Mucosa of gallbladder (tissue), 1 donor: ENCODE measurements around the gene PACSIN1. TPM values are rescaled to one million over a fixed set of nuclear protein-coding genes. Genes with fewer than 3 reads are reported as not detected.
"Not testable (repeated sequence)": the region's sequence is repeated elsewhere in the genome, so short reads cannot be mapped to it uniquely, and the experiment has no call there.

Experiments
- DNase-seq: peaks from one replicate; pipeline ENCODE4 v3.0.0-alpha.2; 2020; ENCODE audit warnings: low spot score
- total RNA-seq: library from RNA; stranded (reverse); gene quantifications from one replicate; pipeline ENCODE4 v1.2.1, GENCODE V29; 2021
- donor health status: DM: no; HTN: no; CAD: no.

Gene PACSIN1
- total RNA-seq, 1 donor from 2014 or later: 1.4 TPM

DNA sequence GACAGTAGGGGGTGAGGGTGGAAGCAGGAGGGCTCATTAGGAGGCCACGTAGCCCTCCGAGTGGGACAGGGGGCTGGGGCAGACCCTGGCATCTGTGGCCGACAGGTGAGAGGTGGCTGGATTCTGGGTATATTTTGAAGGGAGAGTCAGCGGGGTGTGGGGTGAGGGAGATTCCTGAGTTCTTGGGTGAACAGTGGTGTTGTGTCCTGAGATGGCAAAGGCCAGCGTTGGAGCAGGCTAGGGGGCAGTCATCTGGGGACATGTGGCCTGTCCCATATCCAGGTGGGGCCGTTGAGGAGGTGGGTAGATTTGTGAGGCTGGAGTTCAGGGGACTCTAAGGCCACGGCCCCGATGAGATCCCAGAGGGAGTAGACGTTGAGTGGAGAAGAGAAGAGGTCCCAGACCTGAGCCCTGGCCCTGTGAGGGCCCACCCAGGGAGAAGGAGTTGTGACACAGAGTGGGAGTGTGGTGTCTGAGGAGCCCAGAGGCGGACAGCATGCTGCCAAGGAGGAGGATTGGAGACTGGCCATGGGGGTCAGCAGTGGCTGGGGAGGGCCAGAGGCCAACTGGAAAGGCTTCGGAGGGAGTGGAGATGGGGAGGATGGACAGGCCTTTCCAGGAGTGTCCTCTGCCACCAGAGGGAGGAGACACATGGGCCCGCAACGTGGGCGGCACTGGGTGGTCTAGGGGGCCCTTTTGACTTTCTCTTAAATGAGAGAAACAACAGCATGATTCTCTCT, 19.6 kb downstream of the PACSIN1 start:
- no peak for DNase-seq

DNA sequence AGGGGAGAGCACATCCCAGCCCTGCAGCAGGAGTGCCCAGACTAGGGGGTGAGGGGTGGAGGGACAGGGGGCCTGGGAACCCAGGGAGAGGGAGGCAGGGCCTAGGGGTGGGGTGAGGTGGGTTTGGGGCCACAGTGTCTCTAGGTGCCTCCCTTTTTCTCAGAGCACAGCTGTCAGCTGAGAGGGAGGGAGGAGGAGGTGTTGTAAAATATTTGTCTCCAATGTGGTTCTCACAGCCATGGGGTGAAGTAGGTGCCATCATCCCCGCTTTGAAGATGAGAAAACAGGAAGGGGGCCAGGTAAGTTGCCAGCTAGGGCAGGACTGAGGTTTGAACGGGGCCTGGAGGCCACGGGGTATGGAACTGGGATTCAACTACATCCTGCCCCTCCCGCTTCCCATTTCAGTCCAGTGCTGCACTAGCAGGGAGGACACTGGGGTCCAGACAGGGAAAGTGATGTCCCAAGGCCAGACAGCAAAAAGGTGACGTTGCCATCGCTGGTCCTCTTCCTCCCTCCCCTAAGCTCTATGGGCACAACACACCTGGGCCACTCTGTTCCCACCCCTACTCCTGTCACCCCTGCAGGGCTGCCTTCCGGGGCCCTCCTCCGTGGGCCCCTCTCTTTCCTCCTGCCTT, 20.3 kb downstream of the PACSIN1 start:
- DNase-seq: no peak

DNA sequence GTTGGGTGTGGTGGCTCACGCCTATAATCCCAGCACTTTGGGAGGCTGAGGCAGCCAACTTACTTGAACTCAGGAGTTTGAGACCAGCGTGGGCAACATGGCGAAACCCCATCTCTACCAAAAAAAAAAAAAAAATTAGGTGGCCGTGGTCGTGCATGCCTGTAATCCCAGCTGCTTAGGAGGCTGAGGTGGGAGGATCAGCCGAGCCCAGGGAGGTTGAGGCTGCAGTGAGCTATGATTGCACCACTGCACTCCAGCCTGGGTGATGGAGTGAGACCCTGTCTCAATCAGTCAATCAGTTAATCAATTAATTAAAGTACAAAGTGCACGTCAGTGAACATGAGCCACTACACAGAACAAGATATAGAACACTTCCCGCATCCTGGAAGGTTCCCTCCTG, 21.0 kb downstream of the PACSIN1 start:
- not testable (repeated sequence) for DNase-seq

DNA sequence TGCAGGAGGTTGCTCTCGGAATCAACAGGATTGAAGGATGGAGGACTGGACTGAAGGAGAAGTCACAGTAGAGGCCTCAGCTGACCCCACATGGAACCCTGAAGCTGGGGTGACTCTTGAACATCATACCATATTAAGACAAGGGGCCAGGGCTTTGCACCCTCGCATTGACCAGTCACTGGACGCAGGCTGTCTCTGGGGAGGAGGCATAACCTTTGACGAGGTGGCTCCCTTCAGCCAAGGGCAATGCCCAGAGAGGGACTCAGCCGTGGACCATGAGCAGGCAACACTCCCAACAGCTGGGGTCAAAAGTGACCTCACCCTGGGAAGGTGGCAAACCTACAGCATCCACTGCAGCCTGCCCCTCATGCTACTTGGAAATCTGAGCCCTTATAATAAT, 21.7 kb downstream of the PACSIN1 start:
- DNase-seq: no peak

DNA sequence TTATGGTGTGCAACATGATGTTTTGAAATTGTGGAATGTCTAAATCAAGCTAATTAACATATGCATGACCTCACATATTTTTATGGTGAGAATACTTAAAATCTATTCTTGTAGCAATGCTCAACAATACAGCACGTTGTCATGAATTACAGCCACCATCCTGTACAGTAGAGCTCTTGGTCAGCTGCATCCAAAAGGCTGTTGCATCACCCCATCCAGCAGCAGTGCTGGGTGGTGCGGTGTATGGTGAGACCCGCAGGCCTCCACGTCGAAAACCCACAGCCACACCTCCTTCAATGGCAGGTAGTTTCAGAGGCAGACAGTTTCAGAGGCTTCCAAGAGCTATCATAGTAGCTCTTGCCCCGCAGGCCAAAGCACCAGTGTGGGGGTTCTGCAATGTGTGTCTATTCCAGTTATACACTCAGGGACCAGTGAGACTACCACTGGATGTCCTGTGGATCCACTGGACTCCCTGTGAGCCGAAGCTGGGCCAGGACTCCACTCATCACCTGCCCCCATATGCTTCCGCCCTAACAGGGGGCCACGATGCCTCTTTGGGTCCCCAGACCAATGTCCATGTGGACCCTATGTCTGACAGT, 23.4 kb downstream of the PACSIN1 start:
- DNase-seq: no peak

DNA sequence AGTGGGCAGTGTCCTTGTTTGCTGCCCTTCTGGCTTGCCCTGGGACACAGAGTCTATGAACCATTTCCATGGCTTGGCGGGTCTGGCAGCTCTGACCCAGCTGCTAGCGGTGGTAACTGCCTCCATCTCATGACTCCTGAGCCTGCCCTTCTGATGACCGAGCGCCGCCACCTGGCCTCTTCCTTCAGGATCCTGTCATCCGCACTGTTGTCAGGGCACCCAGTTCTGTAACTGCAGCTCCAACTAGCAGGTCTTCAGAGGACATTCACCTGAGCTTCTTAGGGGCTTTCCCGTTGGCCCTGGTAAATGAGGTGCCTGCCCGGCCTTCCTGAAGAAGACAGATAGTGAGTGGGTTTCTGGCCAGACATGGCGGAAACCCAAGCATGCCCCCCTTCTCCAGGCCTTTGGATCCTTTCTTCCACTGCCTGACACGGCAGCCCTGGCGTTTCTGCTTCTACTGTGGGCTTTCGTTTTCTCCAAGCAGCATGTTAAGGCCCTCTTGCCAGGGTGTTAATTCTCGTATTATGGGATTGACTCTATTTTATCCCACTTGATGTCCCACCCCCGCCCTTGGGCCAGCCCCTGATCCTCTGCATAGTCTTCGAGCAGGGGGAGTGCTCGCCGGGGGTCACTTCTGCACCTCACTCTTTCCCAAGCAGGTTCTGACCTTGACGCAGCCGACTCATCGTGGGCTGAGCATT, 24.7 kb downstream of the PACSIN1 start:
- no peak for DNase-seq

DNA sequence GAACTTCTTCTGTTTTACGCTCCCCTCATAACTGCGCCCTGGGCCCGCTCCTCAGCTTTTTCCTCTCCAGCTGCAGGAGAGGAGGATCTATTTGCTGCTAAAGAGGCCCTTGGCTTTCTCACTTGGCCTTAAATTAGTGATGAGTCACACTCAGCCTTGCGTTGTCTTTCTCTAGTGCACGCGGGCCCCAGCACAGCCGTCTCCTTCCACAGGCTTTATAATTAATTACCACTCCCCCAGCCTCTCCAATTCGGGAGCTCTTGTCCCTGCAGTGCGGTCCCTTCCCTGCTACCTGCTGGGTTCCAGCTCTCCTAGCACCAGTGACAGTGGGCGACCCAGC, 25.2 kb downstream of the PACSIN1 start:
- DNase-seq: no peak

DNA sequence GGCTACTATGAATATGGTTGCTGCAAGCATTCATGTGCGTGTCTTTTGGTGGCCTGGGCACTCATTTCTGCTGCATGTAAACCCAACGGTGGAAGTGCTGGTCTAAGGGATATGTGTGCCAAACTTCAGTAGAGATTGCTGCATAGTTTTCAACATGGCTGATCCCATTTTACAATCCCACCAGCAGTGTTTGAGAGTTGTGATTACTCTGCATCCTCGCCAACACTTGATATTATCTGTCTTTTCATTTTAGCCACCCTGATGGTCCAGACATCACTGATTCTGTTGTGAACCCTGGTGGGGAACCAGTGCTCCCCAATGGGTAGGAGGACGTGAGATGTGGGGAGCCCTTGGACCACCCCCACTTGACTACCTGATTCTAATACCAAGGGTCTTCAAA, 27.5 kb downstream of the PACSIN1 start:
- DNase-seq: no peak

DNA sequence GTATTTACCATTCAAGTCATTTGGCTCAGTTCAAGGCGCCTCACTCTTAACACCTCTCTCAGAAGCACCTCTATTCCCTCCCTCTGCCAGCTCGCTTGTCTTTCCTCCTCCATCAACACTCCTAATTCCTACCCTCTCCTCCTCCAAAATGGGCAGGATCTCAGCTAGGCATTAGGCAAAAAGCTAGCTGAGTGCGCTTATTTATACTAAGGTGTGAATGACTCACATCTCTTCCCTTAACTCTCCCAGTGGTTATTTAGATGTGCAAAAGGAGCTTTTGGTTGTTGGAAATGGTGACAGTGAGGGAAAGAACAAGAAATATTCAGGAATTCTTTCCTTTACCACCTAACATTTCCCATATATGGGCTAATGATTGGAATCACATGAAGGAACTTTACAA, 29.1 kb downstream of the PACSIN1 start:
- DNase-seq: no peak

DNA sequence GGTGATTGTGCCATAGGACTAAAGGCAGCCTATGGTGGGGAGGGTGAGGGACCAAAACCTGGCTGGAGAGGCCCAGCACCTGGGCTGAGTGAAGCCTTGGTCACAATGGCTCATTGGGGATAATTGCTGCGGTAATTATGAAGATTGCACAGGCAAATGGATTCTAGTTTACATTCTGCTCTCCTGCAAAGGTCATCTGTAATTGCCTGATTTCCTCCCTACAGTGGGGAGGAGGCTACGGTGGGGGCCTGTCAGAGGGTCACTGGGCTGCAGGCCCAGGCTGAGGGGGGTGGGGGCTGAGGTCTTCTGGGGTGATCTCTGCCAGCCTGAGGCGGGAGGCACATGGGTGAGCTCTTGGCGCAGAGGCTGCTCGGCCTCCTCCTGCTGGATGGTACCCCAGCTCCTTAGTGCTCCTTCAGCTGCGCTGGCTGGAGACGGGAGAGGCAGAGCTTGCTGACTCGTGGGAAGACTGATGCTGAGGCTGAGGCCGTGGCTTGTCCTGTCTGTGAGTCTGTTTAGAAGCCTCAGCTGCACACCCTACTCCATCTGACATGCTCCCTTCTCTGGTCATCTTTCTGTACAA, 30.3 kb downstream of the PACSIN1 start:
- DNase-seq: no peak

DNA sequence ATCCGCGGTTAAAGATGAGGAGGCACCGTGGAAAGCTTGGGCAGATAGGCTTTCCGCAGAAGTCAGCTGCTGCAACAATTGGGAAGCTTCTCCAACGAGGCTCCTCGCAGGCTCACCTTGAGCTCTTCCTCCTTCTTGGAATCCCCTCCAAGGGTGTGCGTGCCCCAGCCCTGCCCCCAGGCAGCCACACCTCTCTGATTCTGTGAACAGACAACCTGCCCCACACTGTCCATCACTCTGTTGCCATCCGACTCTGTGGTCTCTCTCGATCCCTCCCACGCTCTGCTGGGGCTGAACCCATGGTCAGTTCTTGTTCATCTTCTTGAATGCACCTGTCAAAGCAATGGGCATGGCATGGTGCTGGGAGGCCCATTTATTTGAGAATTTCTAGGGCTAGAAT, 31.5 kb downstream of the PACSIN1 start:
- no peak for DNase-seq

DNA sequence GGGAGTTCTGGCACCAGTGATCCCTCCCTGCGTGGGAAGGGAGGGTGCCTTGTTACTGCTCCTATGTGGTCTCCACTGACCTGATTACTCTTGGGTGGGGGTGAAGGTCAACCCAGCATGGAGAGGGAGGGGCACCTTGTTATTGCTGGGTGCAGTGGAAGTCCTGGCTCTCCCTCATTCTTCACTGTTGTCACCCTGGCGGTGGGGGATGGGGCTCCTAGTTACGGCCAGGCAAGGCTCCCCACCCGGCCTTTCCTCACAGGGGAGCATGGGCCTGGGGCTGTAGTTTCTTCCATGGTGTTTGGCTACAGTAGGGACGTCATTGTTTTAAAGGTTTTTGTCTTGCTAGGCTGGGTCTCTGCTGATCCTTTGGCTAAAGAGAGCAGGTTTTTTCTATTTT, 40.8 kb downstream of the PACSIN1 start:
- DNase-seq: no peak

DNA sequence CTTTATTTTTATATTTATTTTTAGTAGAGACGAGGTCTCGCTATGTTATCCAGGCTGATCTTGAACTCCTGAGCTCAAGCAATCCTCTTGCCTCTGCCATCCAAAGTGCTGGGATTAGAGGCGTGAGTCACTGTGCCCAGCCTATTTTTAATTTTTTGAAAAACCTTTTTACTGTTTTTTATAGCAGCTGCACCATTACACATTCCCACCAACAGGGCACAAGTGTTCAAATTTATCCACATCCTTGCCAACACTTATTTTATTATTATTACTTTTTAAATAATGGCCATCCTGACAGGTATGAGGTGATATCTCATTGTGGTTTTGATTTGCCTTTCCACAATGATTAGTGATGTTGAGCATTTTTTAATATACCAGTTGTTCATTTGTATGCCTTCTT, 42.5 kb downstream of the PACSIN1 start:
- no peak for DNase-seq

DNA sequence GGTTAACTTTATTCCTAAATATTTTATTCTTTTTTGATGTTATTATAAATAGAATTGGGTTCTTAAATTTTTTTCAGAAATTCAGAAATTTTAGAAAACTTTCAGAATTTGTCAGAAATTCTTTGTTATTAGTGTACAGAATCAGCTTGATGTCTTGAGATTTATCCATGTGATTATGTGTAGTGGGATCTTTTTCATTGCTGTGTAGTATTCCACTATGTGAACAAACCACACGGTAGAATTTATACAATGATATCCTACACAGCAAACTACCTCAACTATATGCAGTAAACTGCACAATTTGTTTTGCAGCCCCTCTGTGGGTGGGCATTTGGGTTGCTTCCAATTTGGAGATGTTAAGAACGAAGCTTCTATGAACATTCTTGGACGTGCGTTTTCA, 43.9 kb downstream of the PACSIN1 start:
- DNase-seq: no peak

DNA sequence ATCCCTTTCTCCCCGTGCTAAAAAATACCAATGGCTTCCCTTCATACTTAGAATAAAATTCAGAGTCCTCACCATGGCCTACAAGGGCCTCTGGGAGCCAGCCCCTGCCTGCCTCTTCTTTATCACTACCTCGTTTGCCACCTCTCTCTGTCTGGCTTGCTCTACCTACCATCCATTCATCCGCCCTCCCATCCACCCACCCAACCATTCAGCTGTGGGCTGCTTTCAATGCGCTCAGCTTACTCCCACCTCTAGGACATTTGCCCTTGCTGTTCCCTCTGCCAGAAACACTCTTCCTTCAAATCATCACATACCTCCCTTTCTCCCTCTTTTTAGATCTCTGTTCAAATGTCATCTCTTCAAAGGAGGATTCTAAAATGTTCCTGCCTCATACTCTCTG, 44.4 kb downstream of the PACSIN1 start:
- DNase-seq: no peak

DNA sequence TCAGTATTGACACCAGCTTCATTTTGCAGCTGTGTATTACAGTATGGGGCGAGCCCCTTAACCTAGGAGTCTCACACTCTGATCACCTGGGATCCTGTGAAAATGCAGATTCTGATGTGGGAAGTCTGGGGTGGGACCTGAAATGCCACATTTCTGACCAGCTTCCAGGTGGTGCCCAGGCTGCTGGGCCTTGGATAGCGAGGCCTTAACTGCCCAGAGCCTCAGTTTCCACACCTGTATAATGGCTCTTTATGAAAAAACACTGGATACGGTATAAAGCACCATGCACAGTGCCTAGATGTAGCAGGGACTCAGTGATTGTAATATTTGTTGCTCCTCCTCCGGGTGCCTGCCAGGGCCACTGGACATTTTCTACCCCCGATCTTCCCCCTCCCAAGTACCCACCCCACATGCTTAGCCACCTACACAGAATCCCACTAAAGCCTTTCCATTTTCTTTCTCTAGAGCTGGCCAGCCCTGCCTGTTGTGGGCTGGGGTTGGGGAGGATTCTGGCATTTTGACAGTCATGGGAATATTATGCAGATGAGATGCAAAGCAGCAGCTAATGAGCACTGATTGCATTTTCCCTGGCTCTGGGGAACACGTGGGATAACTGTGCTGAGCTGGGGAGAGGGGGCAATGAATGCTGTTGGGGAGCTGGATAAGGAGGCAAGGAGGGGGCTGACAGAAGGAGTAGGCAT, 45.5 kb downstream of the PACSIN1 start:
- DNase-seq: no peak

DNA sequence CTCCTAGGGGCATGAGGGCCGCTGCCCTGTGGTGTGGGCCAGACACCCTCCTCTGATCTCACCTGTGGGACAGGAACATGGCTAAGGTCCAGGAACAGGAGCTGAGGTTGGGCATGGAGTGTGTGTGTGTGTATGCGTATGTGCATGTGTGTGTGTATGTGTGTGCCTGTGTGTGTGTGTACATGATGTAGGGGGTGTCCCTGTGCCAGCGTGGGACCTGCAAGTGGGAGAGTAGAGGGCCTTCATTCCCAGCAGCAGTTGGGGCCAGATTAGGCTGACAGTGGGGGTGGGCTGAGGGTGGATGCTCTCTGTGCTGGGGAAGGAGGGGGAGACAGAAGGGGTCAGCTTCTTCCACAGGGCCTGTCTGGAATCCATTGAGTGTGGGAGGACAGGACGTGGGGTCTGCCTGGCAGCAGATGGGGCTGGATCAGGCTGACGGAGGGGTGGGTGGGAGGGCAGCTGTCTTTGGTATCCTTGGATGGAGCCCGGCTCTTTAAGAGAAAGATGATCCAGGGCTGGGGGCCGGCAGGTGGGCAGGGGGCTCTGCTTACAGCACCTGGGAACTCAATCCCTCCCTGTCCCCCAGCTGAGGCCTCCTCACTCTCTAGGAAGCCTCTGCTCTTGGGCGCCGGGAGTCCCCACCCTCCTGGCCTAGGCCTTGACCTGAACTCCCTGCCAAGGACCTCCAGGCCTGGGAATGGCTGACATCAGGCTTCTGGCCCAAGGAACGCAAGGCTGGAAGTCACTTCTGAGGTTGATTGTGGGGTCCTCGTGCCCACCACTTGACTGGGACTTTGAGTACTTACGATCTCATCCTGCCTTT, 46.2 kb downstream of the PACSIN1 start:
- DNase-seq: no peak

DNA sequence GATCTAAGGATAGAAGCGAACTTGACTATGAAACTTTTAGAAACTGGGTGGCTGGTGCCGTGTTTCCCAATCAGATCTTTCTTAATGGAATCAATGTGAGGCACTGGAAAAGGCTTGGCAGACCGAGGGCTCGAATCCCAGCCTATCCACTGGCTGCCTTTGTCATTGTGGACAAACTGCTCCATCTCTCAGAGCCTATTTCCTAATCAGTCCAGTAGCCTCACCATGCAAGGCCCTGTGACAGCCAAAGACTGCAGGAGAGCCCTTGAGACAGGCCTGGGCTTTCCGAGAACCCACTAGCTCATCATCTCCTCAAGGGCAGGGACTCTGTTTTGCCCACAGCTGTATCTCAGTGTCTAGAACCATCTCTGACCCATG, 46.9 kb downstream of the PACSIN1 start:
- DNase-seq: no peak

DNA sequence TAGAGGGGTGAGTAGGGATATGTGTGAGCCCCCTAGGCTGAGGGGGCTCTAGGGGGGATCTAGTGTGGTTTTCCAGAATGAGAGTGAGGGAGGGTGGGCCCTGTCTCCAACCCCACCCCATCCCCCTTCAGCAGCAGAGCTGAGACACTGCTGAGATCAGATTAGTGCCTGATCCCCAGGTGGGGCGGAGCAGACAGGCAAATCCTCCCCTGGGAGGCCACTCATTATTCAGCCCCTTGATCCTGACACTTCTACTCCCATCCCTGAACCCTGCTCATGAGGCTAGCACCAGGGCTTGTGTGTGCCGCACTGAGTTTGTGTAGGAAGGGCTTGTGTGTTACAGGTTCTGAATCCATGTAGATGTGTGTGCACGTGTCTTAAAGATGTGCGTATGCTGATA, 47.8 kb downstream of the PACSIN1 start:
- no peak for DNase-seq

DNA sequence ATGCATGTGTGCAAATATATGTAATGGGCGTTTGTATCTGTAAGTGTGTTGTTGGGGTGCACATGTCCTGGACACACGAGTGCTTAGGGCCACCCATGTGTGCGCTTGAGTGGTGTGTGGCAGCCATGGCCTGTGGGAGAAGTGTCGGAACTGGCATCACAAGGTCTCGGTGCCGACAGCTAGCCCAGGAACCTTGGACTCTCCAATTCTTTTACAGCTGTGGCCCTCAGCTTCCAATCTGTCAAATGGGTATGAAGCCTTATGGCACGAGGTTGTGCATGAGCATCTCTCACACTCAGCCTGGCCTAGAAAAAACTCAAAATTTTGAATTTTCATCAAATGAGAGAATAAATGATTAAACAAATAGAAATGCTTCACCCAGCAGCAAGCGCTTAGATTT, 48.2 kb downstream of the PACSIN1 start:
- no peak for DNase-seq
